BLaER1 treated with 17β-estradiol and CSF1 and Interleukin-3, amounts not matched to agents 10 nM and 100 nM (cell line): Measurements from ENCODE around the gene CCDC30.
"Not testable (repeated sequence)": the region's sequence is repeated elsewhere in the genome, so short reads cannot be mapped to it uniquely, and the experiment has no call there.

Experiments used
- H3K27ac ChIP-seq, 11 experiments: shearing (Covaris generic); formaldehyde crosslinking; 2 replicates each; pipeline ENCODE4 v1.8.1; 2022
- H3K27me3 ChIP-seq, 11 experiments: shearing (Covaris generic); formaldehyde crosslinking; 2 replicates each; pipeline ENCODE4 v1.8.1; 2022
- H3K36me3 ChIP-seq, 11 experiments: shearing (Covaris generic); formaldehyde crosslinking; 2 replicates each; pipeline ENCODE4 v1.8.1; 2022
- H3K4me1 ChIP-seq, 10 experiments: shearing (Covaris generic); formaldehyde crosslinking; 2 replicates each; pipeline ENCODE4 v1.8.1; 2022
- H3K4me2 ChIP-seq, 11 experiments: shearing (Covaris generic); formaldehyde crosslinking; 2 replicates each; pipeline ENCODE4 v1.8.1; 2022
- H3K4me3 ChIP-seq, 10 experiments: shearing (Covaris generic); formaldehyde crosslinking; 2 replicates each; pipeline ENCODE4 v1.8.1; 2022
- H3K9ac ChIP-seq, 11 experiments: shearing (Covaris generic); formaldehyde crosslinking; 2 replicates each; pipeline ENCODE4 v1.8.1; 2022
- H3K9me3 ChIP-seq, 11 experiments: shearing (Covaris generic); formaldehyde crosslinking; replicated peaks in 1 of 11; 2 replicates each; pipeline ENCODE4 v1.8.1; 2022
- H4K20me1 ChIP-seq, 11 experiments: shearing (Covaris generic); formaldehyde crosslinking; 2 replicates each; pipeline ENCODE4 v1.8.1; 2022
- Cebpa-rat ChIP-seq, 11 experiments: shearing (Covaris generic); IDR thresholded peaks; 2 replicates each; pipeline ENCODE4 v1.8.1; 2022

Gene CCDC30

DNA sequence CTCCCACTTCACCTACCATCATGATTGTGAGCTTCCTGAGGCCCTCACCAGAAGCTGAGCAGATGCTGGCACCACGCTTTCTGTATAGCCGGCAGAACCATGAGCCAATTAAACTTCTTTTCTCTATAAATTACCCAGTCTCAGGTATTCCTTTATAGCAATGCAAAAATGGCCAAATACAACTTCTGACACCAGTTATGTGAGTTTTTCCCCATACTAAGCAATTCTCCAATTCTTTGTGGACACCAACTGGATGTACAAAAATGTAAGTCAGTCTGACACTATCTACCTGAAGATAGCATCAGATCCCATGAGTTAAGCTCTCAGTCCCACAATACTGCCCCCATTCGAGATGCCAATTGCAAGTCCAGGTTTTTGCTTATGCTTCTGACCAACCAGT is 129.7 kb downstream of the CCDC30 start:
- Histone ChIP-seq H4K20me1 (no peaks in the 10 kb centered on the region), H3K4me2 (no peak overlapping the region), H3K4me3 (no peak overlapping the region), H3K27me3 (no peaks in the 10 kb centered on the region), H3K9me3 (peaks cover 19 to 40% (median 28%) of the 10 kb centered on the region in 11 experiments), H3K4me1 (peaks cover 8 to 24% (median 18%) of the 10 kb centered on the region in 10 experiments; a peak in 16 of 20 replicates), H3K9ac (no peak overlapping the region), H3K36me3 (peaks cover 1 to 27% (median 9%) of the 10 kb centered on the region in 11 experiments; a peak in 12 of 22 replicates), H3K27ac (no peak overlapping the region)
- no peak for TF ChIP-seq Cebpa-rat (IDR thresholded peaks at IDR 0.05)

- TF ChIP-seq Cebpa-rat (IDR thresholded peaks at IDR 0.05) = no peak
- no peak overlapping the region for H3K4me2 ChIP-seq
- H3K9me3 ChIP-seq = peaks cover 19 to 36% (median 26%) of the 10 kb centered on the region in 11 experiments
- no peak overlapping the region for H3K9ac ChIP-seq
- H3K4me3 ChIP-seq = no peak overlapping the region
- no peak overlapping the region for H3K27ac ChIP-seq
- H3K4me1 ChIP-seq = peaks cover 8 to 25% (median 18%) of the 10 kb centered on the region in 10 experiments; a peak in 16 of 20 replicates
- peaks cover 0 to 20% (median 5%) of the 10 kb centered on the region in 11 experiments; a peak in 8 of 22 replicates for H3K36me3 ChIP-seq
- H3K27me3 ChIP-seq = no peaks in the 10 kb centered on the region
- H4K20me1 ChIP-seq = no peaks in the 10 kb centered on the region
Measured at GRCh38 chr1:42593486-42594100, 130.5 kb downstream of the CCDC30 start.

GRCh38 chr1:42601472-42601871 is 138.4 kb downstream of the CCDC30 start:
- TF ChIP-seq Cebpa-rat (IDR thresholded peaks at IDR 0.05) = no peak
- Histone ChIP-seq H3K9ac (no peak overlapping the region), H3K4me2 (peak overlapping the region; percentile 2 to 82 (median 57); a peak in 21 of 22 replicates), H3K9me3 (peaks cover 35 to 47% (median 38%) of the 10 kb centered on the region in 11 experiments), H4K20me1 (no peaks in the 10 kb centered on the region), H3K4me3 (peak overlapping the region in 6 of 10 experiments; percentile 18 to 47 (median 28); a peak in 6 of 20 replicates), H3K27ac (peak overlapping the region in 8 of 11 experiments; percentile 10 to 72 (median 65); a peak in 14 of 22 replicates), H3K36me3 (peaks cover 0 to 11% (median 4%) of the 10 kb centered on the region in 11 experiments; a peak in 2 of 22 replicates), H3K4me1 (peaks cover 10 to 27% (median 21%) of the 10 kb centered on the region in 10 experiments; a peak in 19 of 20 replicates), H3K27me3 (no peaks in the 10 kb centered on the region)

DNA sequence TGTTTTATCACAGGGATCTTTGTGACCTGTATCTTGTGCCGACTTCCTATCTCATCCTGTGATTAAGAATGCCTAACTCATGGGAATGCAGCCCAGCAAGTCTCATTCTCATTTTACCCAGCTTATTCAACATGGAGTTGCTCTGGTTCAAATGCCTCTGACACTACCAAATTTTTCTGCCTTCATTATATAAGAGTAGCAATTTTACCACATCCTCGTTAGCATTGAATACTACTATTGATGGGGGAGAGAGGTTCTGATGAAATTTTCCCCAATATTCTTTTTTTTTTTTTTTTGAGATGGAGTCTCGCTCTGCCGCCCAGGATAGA is 150.7 kb downstream of the CCDC30 start:
- H3K9me3 ChIP-seq = peaks cover 0 to 15% (median 0%) of the 10 kb centered on the region in 11 experiments; a peak in 7 of 22 replicates
- H3K36me3 ChIP-seq = no peaks in the 10 kb centered on the region
- no peak overlapping the region for H3K9ac ChIP-seq
- H4K20me1 ChIP-seq = no peaks in the 10 kb centered on the region
- H3K4me2 ChIP-seq = no peak overlapping the region
- H3K4me1 ChIP-seq = peaks cover 0 to 12% (median 9%) of the 10 kb centered on the region in 10 experiments; a peak in 14 of 20 replicates
- H3K27me3 ChIP-seq = no peaks in the 10 kb centered on the region
- H3K27ac ChIP-seq = no peak overlapping the region
- TF ChIP-seq Cebpa-rat (IDR thresholded peaks at IDR 0.05) = no peak
- H3K4me3 ChIP-seq = no peak overlapping the region

DNA sequence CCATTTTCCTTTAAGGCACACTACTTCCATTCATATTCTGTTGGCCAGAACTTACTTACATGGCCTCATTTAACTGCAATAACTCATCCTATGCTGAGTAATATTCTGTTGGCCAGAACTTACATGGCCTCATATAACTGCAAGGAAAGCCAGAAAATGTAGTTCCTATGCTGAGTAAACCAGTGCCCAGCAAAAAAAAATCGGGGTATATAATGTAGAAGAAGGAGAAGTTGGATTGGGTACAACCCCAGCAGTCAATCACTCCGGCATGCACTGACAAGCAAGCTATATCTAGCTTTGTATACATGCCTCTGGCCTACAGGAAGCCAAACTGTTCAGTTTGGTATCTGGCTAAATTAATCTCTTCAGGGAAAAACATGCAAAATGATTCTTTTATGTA is 155.8 kb downstream of the CCDC30 start:
- Histone ChIP-seq H3K36me3 (no peaks in the 10 kb centered on the region), H3K9ac (no peak overlapping the region), H3K4me2 (peak overlapping the region in 1 of 11 experiments; percentile 14; a peak in 1 of 22 replicates), H3K4me1 (no peaks in the 10 kb centered on the region), H3K9me3 (peaks cover 0 to 21% (median 0%) of the 10 kb centered on the region in 11 experiments; a peak in 7 of 22 replicates), H4K20me1 (no peaks in the 10 kb centered on the region), H3K27me3 (no peaks in the 10 kb centered on the region), H3K27ac (no peak overlapping the region), H3K4me3 (no peak overlapping the region)
- TF ChIP-seq Cebpa-rat (IDR thresholded peaks at IDR 0.05) = no peak

DNA sequence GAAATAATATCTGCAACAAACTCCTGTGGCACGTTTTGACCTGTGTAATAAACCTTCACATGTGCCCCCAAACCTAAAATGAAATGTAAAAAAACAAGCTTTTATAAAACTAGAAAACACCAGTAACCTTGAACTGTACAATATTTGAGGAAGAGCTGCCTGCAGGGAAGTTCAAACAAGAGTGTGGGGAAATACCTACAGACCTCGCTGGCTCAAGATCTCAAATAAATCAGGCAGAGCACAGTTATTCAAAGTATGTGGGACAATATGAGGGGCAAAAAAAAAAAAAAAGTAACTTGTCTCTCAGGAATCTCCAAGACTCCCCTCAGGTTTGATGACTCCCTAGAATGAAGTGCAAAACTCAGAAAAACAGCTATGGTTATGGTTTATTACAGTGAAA is 157.2 kb downstream of the CCDC30 start:
- peaks cover 0 to 8% (median 0%) of the 10 kb centered on the region in 11 experiments; a peak in 3 of 22 replicates for H3K9me3 ChIP-seq
- H3K4me3 ChIP-seq = no peak overlapping the region
- no peak overlapping the region for H3K27ac ChIP-seq

GRCh38 chr1:42621180-42621579 is 158.1 kb downstream of the CCDC30 start:
- H3K4me3 ChIP-seq, H3K4me2 ChIP-seq, H3K27ac ChIP-seq, H3K27me3 ChIP-seq, H3K36me3 ChIP-seq, H3K9me3 ChIP-seq, H3K4me1 ChIP-seq, H4K20me1 ChIP-seq, H3K9ac ChIP-seq: not testable (repeated sequence)

More for the DNA sequence above, 157.2 kb downstream of the CCDC30 start:
- no peaks in the 10 kb centered on the region for H4K20me1 ChIP-seq
- H3K27me3 ChIP-seq = no peaks in the 10 kb centered on the region
- no peak overlapping the region for H3K4me2 ChIP-seq
- no peaks in the 10 kb centered on the region for H3K36me3 ChIP-seq
- no peaks in the 10 kb centered on the region for H3K4me1 ChIP-seq
- no peak for TF ChIP-seq Cebpa-rat (IDR thresholded peaks at IDR 0.05)
- H3K9ac ChIP-seq = no peak overlapping the region

DNA sequence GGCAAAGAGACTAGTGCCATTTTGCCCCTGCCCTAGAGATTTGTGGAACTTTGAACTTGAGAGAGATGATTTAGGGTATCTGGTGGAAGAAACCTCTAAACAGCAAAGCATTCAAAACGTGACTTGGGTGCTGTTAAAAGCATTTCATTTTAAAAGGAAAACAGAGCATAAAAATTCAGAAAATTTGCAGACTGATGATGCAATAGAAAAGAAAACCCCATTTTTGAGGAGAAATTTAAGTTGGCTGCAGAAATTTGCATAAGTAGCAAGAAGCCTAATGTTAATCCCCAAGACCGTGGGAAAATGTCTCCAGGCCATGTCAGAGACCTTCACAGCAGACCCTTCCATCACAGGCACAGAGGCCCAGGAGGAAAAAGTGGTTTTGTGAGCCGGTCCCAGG is 164.1 kb downstream of the CCDC30 start:
- H3K9ac ChIP-seq, H3K4me1 ChIP-seq, H3K36me3 ChIP-seq, H3K27ac ChIP-seq, H3K27me3 ChIP-seq, H3K4me3 ChIP-seq, H4K20me1 ChIP-seq, H3K4me2 ChIP-seq: not testable (repeated sequence)
- peaks cover 0 to 20% (median 7%) of the 10 kb centered on the region in 11 experiments; a peak in 9 of 22 replicates for H3K9me3 ChIP-seq

- Histone ChIP-seq H4K20me1 (no peaks in the 10 kb centered on the region), H3K9me3 (no peaks in the 10 kb centered on the region), H3K4me2 (no peak overlapping the region), H3K4me3 (no peak overlapping the region), H3K4me1 (no peaks in the 10 kb centered on the region), H3K27me3 (no peaks in the 10 kb centered on the region), H3K9ac (no peak overlapping the region), H3K36me3 (no peaks in the 10 kb centered on the region), H3K27ac (no peak overlapping the region)
- TF ChIP-seq Cebpa-rat (IDR thresholded peaks at IDR 0.05) = no peak
Measured at GRCh38 chr1:42639116-42639515, 176.0 kb downstream of the CCDC30 start.

- Histone ChIP-seq H3K4me2 (peak overlapping the region in 4 of 11 experiments; percentile 12 to 61 (median 36); a peak in 6 of 22 replicates), H3K4me3 (no peak overlapping the region)
- TF ChIP-seq Cebpa-rat (IDR thresholded peaks at IDR 0.05) = no peak
Measured at GRCh38 chr1:42646056-42646455, 183.0 kb downstream of the CCDC30 start.

More at GRCh38 chr1:42646056-42646455, 183.0 kb downstream of the CCDC30 start:
- Histone ChIP-seq H3K36me3 (no peaks in the 10 kb centered on the region; a peak in 1 of 22 replicates), H4K20me1 (no peaks in the 10 kb centered on the region), H3K9me3 (peaks cover 0 to 14% (median 7%) of the 10 kb centered on the region in 11 experiments; a peak in 6 of 22 replicates), H3K4me1 (peaks cover 0 to 17% (median 0%) of the 10 kb centered on the region in 10 experiments; a peak in 7 of 20 replicates), H3K27me3 (no peaks in the 10 kb centered on the region), H3K9ac (no peak overlapping the region), H3K27ac (peak overlapping the region in 5 of 11 experiments; percentile 14 to 73 (median 54); a peak in 7 of 22 replicates)
